Immature natural killer cell (primary cell): Measurements from ENCODE around the gene ABLIM2. TPM values are rescaled to one million over a fixed set of nuclear protein-coding genes. Genes with fewer than 3 reads are reported as not detected.

ENCODE experiments used
- DNase-seq, 3 donors: peaks; one replicate each; pipeline ENCODE4 v3.0.0; 2022; ENCODE audit warnings: mixed read lengths in 1 of 3
- H3K27ac Mint-ChIP-seq, 6 donors: one replicate each; pipeline ENCODE4 v1.8.0; 2020; ENCODE audit warnings: mixed read lengths in 6 of 6, mild to moderate bottlenecking in 5 of 6, inconsistent platforms in 4 of 6, moderate library complexity in 3 of 6
- H3K27me3 Mint-ChIP-seq, 3 donors: one replicate each; pipeline ENCODE4 v1.8.0; 2020 to 2021; ENCODE audit warnings: low read depth in 3 of 3, mild to moderate bottlenecking in 3 of 3, mixed read lengths in 3 of 3, moderate library complexity in 3 of 3, inconsistent platforms in 1 of 3
- H3K36me3 Mint-ChIP-seq, 3 donors: one replicate each; pipeline ENCODE4 v1.8.0; 2020; ENCODE audit warnings: mixed read lengths in 3 of 3, inconsistent platforms in 2 of 3, mild to moderate bottlenecking in 2 of 3
- H3K4me1 Mint-ChIP-seq, 2 donors: one replicate each; pipeline ENCODE4 v1.8.0; 2020; ENCODE audit warnings: inconsistent platforms in 2 of 2, mild to moderate bottlenecking in 2 of 2, mixed read lengths in 2 of 2, moderate library complexity in 1 of 2
- H3K4me3 Mint-ChIP-seq, 5 donors: one replicate each; pipeline ENCODE4 v1.8.0; 2020; ENCODE audit warnings: mild to moderate bottlenecking in 5 of 5, mixed read lengths in 5 of 5, inconsistent platforms in 3 of 5, moderate library complexity in 3 of 5
- H3K9me3 Mint-ChIP-seq, 6 donors: one replicate each; pipeline ENCODE4 v1.8.0; 2020; ENCODE audit warnings: mild to moderate bottlenecking in 6 of 6, mixed read lengths in 6 of 6, inconsistent platforms in 4 of 6, moderate library complexity in 3 of 6
- polyA plus RNA-seq, 3 donors: library from polyadenylated mRNA; unstranded; fragments of 300-500 nt; fragmentation: Illumina TruSeq; gene quantifications; one replicate each; pipeline ENCODE4 v1.2.3, GENCODE V29; 2021

ABLIM2 gene
- polyA plus RNA-seq, 3 donors from 2014 or later = 0.27 to 4.1 (median 0.43) TPM

- Mint-ChIP-seq H3K9me3 (no peaks in the 10 kb centered on the region), H3K4me3 (no peak overlapping the region), H3K4me1 (no peaks in the 10 kb centered on the region), H3K27ac (no peak overlapping the region), H3K36me3 (no peaks in the 10 kb centered on the region), H3K27me3 (peaks cover 3 to 4% (median 3%) of the 10 kb centered on the region in 3 donors)
- no peak for DNase-seq
These were observed 73.7 kb downstream of the ABLIM2 start for GRCh38 chr4:8084712-8085490.

DNA sequence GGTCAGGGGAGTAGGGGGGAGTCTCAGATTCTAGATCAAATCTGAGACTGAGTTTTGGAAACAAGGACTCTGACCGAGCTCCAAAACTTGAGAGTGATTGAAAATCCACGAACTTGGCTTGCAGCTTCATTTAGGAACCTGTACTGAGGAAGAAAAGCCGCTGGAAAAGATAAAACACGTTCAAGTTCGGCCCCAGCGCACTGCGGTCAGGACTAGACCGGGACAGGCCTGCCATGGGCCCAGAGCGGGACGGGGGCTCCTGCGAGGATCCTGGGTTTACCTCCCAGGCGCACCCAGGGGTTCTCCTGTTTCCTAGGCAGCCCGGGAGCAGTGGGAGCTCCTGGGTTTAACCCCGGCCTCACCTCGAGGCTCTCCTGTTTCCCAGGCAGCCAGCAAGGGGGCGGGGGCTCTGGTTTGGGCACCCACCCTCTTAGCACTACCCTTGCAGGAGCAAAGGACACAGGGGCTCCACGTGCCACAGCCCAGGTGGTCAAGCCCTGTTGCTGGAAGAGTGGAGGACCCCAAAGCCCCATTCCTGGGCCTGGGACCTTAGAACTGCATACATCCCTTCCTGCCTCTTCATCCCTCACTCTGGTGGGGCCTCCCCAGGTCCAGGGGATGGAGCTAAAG is 74.5 kb downstream of the ABLIM2 start:
- Mint-ChIP-seq H3K4me1 (no peaks in the 10 kb centered on the region), H3K4me3 (no peak overlapping the region), H3K36me3 (no peaks in the 10 kb centered on the region), H3K9me3 (no peaks in the 10 kb centered on the region), H3K27me3 (peaks cover 3% of the 10 kb centered on the region in 3 donors), H3K27ac (no peak overlapping the region)
- DNase-seq = no peak

DNA sequence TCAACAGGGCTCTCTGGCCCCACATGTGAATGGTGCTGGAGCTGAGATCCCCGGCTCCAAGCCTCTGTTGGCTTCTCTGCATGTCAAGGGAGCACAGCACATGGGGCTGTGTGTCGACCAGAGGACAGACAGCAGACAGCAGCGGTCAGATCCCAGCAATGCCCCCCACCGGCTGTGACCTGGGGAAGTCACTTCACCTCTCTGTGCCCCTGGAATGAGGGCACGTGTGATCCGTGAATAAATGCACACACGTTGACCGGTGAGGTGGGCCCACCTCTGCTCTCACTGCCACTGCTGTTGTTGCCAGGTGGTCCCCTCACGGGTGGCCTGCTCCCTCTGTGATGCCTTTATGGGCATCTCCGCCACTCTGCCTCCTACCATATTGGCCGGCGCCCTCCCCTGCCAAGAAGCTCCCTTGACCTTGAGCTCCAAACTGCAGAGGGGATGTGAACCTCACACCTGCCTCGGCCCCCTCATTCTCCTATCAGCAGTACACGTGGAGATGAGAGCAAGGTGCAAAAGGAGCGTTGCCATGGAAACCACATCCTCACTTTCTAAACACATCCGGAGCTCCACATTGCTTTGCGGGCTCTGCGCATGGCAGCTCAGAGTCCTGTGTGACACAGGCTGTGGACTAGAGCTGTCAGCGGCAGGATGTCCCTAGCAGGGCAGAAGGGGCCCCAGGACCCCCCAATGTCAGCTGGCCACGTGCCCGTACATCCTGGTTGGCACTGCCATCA is 75.4 kb downstream of the ABLIM2 start:
- Mint-ChIP-seq H3K27me3 (peaks cover 0 to 3% (median 3%) of the 10 kb centered on the region in 3 donors), H3K27ac (no peak overlapping the region), H3K9me3 (no peaks in the 10 kb centered on the region), H3K4me3 (no peak overlapping the region), H3K4me1 (no peaks in the 10 kb centered on the region), H3K36me3 (no peaks in the 10 kb centered on the region)
- DNase-seq = no peak

GRCh38 chr4:8082517-8083055 is 76.0 kb downstream of the ABLIM2 start:
- peaks cover 0 to 3% (median 3%) of the 10 kb centered on the region in 3 donors for H3K27me3 Mint-ChIP-seq
- H3K36me3 Mint-ChIP-seq = no peaks in the 10 kb centered on the region
- H3K4me1 Mint-ChIP-seq = no peaks in the 10 kb centered on the region
- H3K27ac Mint-ChIP-seq = no peak overlapping the region
- H3K9me3 Mint-ChIP-seq = no peaks in the 10 kb centered on the region
- H3K4me3 Mint-ChIP-seq = no peak overlapping the region
- no peak for DNase-seq

- H3K4me1 Mint-ChIP-seq = no peaks in the 10 kb centered on the region
- DNase-seq = no peak
- H3K27ac Mint-ChIP-seq = no peak overlapping the region
- H3K4me3 Mint-ChIP-seq = no peak overlapping the region
- H3K36me3 Mint-ChIP-seq = no peaks in the 10 kb centered on the region
- peaks cover 0 to 3% (median 1%) of the 10 kb centered on the region in 3 donors for H3K27me3 Mint-ChIP-seq
- no peaks in the 10 kb centered on the region for H3K9me3 Mint-ChIP-seq
These were observed 76.7 kb downstream of the ABLIM2 start for GRCh38 chr4:8081621-8082516.

- Mint-ChIP-seq H3K27ac (no peak overlapping the region), H3K4me1 (no peaks in the 10 kb centered on the region), H3K27me3 (peaks cover 0 to 3% (median 1%) of the 10 kb centered on the region in 3 donors), H3K4me3 (no peak overlapping the region), H3K36me3 (no peaks in the 10 kb centered on the region), H3K9me3 (no peaks in the 10 kb centered on the region)
- DNase-seq = no peak
These were observed 77.4 kb downstream of the ABLIM2 start for GRCh38 chr4:8081171-8081570.

GRCh38 chr4:8080754-8081065 is 77.9 kb downstream of the ABLIM2 start:
- H3K4me1 Mint-ChIP-seq = no peaks in the 10 kb centered on the region
- H3K36me3 Mint-ChIP-seq = no peaks in the 10 kb centered on the region
- peaks cover 0 to 3% (median 1%) of the 10 kb centered on the region in 3 donors for H3K27me3 Mint-ChIP-seq
- no peak overlapping the region for H3K27ac Mint-ChIP-seq
- no peak for DNase-seq
- H3K4me3 Mint-ChIP-seq = no peak overlapping the region
- H3K9me3 Mint-ChIP-seq = no peaks in the 10 kb centered on the region

GRCh38 chr4:8079916-8080753 is 78.5 kb downstream of the ABLIM2 start:
- Mint-ChIP-seq H3K4me3 (no peak overlapping the region), H3K27ac (no peak overlapping the region), H3K36me3 (no peaks in the 10 kb centered on the region), H3K4me1 (no peaks in the 10 kb centered on the region), H3K9me3 (no peaks in the 10 kb centered on the region), H3K27me3 (peaks cover 0 to 3% (median 2%) of the 10 kb centered on the region in 3 donors)
- DNase-seq = no peak

DNA sequence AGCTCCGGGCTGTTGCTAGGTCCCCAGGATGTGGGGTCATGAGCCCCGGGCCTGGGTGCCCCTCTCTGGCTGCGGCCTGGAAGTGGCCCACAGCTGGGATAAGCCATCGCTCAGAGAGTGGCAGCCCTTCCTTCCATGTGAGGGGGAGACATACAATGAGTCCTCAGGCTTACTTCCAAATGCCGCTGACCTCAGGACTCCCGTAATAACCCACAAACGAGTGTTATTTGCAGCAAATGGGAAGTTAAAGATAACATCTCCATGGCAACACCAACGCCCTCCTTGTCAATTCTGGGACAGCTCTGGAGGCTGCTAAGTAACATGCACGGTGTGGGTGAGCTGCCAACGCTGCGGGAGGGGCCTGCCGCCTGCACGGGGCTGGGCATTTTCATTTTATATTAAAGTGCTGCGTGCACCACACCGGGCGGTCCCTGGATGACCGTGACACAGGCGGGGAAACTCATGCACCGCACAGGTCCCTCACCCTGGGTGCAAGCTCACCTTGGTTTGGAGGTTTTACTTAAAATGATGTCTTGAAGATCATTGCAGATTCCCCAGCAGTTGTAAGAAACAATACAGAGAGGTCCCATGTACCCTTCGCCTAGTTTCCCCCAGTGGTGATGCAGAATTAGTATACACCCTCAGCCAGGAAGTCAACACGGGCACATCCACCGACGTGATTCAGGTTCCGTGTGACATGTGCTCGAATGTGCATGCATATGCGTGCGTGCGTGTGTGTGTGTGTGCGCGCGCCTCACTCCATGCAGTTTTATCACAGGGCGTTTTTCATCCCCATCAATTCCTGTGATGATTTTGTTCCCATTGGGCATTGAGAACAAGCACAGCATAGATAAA is 79.4 kb downstream of the ABLIM2 start:
- Mint-ChIP-seq H3K27ac (no peak overlapping the region), H3K27me3 (peaks cover 0 to 4% (median 1%) of the 10 kb centered on the region in 3 donors), H3K4me1 (no peaks in the 10 kb centered on the region), H3K36me3 (no peaks in the 10 kb centered on the region), H3K4me3 (no peak overlapping the region), H3K9me3 (no peaks in the 10 kb centered on the region)
- no peak for DNase-seq

DNA sequence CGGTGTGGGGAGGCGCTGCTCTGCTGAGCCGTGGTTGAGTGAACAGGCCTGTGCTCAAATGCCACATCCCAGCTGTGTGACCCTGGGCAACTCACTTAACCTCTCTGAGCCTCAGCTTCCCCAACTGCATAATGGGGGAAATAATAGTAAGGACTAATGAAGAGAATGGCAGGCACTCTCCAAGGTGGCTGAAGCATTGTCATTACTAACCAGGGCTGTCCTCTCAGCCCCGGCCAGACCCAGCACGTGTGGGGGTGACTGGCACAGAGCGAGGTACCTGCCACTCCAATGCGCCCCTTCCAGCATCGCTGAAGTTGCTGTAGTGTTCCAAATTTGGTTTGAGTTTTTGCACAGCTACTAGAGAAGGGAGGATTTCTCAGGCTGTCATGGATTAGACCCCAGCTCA is 80.0 kb downstream of the ABLIM2 start:
- no peaks in the 10 kb centered on the region for H3K36me3 Mint-ChIP-seq
- no peaks in the 10 kb centered on the region for H3K4me1 Mint-ChIP-seq
- DNase-seq = no peak
- no peak overlapping the region for H3K27ac Mint-ChIP-seq
- H3K4me3 Mint-ChIP-seq = no peak overlapping the region
- H3K9me3 Mint-ChIP-seq = no peaks in the 10 kb centered on the region
- peaks cover 0 to 4% (median 1%) of the 10 kb centered on the region in 3 donors for H3K27me3 Mint-ChIP-seq

GRCh38 chr4:8078109-8078494 is 80.5 kb downstream of the ABLIM2 start:
- Mint-ChIP-seq H3K36me3 (no peaks in the 10 kb centered on the region), H3K27ac (no peak overlapping the region), H3K4me3 (no peak overlapping the region), H3K9me3 (no peaks in the 10 kb centered on the region), H3K4me1 (no peaks in the 10 kb centered on the region), H3K27me3 (peaks cover 1 to 4% (median 2%) of the 10 kb centered on the region in 3 donors)
- no peak for DNase-seq
